Endothelial cell of umbilical vein (primary cell): Measurements from ENCODE around the gene MKKS. TPM values are rescaled to one million over a fixed set of nuclear protein-coding genes. Genes with fewer than 3 reads are reported as not detected.

ENCODE experiments used
- BruUV-seq: library from RNA; stranded (reverse); fragments of 400-500 nt; replicated peaks from 2 replicates; lab custom pipeline; 2021; lab: Mats Ljungman, UMichigan
- CTCF ChIA-PET: fragments of 300-600, 350-600 bp; sonication (Branson Sonifier 250); formaldehyde crosslinking; loops from one replicate; lab custom pipeline; 2021; ENCODE audit warnings: antibody characterized with exemption, inconsistent platforms; lab: Charles Lee
- POLR2A ChIA-PET: fragments of 300-600, 350-600 bp; sonication (Branson Sonifier 250); formaldehyde crosslinking; loops from one replicate; lab custom pipeline; 2021; ENCODE audit warnings: antibody characterized with exemption, inconsistent platforms; lab: Charles Lee
- DNase-seq: peaks from one replicate; pipeline ENCODE4 v3.0.0-alpha.2; 2011; ENCODE audit warnings: low read depth, low spot score
- FAIRE-seq: peaks from 2 replicates; lab custom pipeline; 2011; peaks lifted over from hg19 to GRCh38; lab: Jason Lieb, UNC
- H2AFZ ChIP-seq: 2 replicates; pipeline ENCODE4 v1.6.0; 2012; ENCODE audit warnings: low read depth, low read length, control low read depth, inconsistent platforms
- H3K27ac ChIP-seq: 2 replicates; pipeline ENCODE4 v1.5.1; 2011; ENCODE audit warnings: low read depth, mild to moderate bottlenecking, control low read depth, low read length, moderate library complexity; ENCODE audit not compliant: insufficient read depth
- H3K27me3 ChIP-seq, 2 experiments: 2 replicates each; pipeline versions ENCODE4 v1.6.0 to v1.6.1; 2011; ENCODE audit warnings: low read length in 2 of 2, mixed read lengths in 1 of 2; ENCODE audit not compliant: control insufficient read depth in 2 of 2, insufficient read depth in 2 of 2
- H3K36me3 ChIP-seq, 2 experiments: 2 replicates in 1 of 2; 3 replicates in 1 of 2; pipeline ENCODE4 v1.5.1; 2011; ENCODE audit warnings: low read length in 2 of 2, mild to moderate bottlenecking in 1 of 2, moderate library complexity in 1 of 2; ENCODE audit not compliant: control insufficient read depth in 2 of 2, insufficient read depth in 2 of 2; ENCODE audit errors: extremely low read depth in 1 of 2
- H3K4me1 ChIP-seq: 3 replicates; pipeline ENCODE4 v1.5.1; 2011; ENCODE audit warnings: mild to moderate bottlenecking, low read length; ENCODE audit not compliant: control insufficient read depth, insufficient read depth; ENCODE audit errors: extremely low read depth
- H3K4me2 ChIP-seq: 2 replicates; pipeline ENCODE4 v1.6.1; 2011; ENCODE audit warnings: low read length, control low read depth, mixed read lengths; ENCODE audit not compliant: insufficient read depth
- H3K4me3 ChIP-seq, 3 experiments: fragments of 200-600 bp in 1 of 3; sonication (generic), shearing (Covaris generic) in 1 of 3; replicated peaks in 1 of 3; 2 replicates each; pipeline ENCODE4 v1.5.1; 2011 to 2016; ENCODE audit warnings: control low read depth in 3 of 3, low read length in 3 of 3, mild to moderate bottlenecking in 2 of 3, inconsistent platforms in 1 of 3, low read depth in 1 of 3, moderate library complexity in 1 of 3; ENCODE audit not compliant: insufficient read depth in 1 of 3
- H3K79me2 ChIP-seq: 2 replicates; pipeline ENCODE4 v1.6.0; 2012; ENCODE audit warnings: low read length, inconsistent platforms; ENCODE audit not compliant: control insufficient read depth, insufficient read depth
- H3K9ac ChIP-seq: replicated peaks from 2 replicates; pipeline ENCODE3; 2011; ENCODE audit warnings: low read length, control low read depth; ENCODE audit not compliant: insufficient read depth; ENCODE audit errors: extremely low read depth
- H3K9me1 ChIP-seq: replicated peaks from 3 replicates; pipeline ENCODE4 v1.6.0; 2011; ENCODE audit warnings: mild to moderate bottlenecking, low read length; ENCODE audit not compliant: control insufficient read depth, insufficient read depth; ENCODE audit errors: extremely low read depth
- H3K9me3 ChIP-seq: replicated peaks from 2 replicates; pipeline ENCODE4 v1.5.1; 2012; ENCODE audit warnings: low read length, inconsistent platforms; ENCODE audit not compliant: control insufficient read depth, insufficient read depth
- H4K20me1 ChIP-seq: replicated peaks from 2 replicates; pipeline ENCODE3; 2011; ENCODE audit warnings: mild to moderate bottlenecking, low read length; ENCODE audit not compliant: control insufficient read depth, insufficient read depth; ENCODE audit errors: extremely low read depth
- CTCF ChIP-seq, 2 donors: IDR thresholded peaks; 1 replicate in 1 of 2; 2 replicates in 1 of 2; pipeline ENCODE4 v1.5.1; 2011; ENCODE audit warnings: low read length in 2 of 2, mild to moderate bottlenecking in 2 of 2, moderate library complexity in 2 of 2, control low read depth in 1 of 2, inconsistent platforms in 1 of 2, low read depth in 1 of 2; ENCODE audit not compliant: insufficient read depth in 1 of 2; ENCODE audit errors: extremely low read depth in 1 of 2
- EZH2 ChIP-seq: IDR thresholded peaks from 2 replicates; pipeline ENCODE4 v1.6.1; 2012; ENCODE audit warnings: borderline replicate concordance, low read depth, mild to moderate bottlenecking, moderate library complexity, low read length, inconsistent platforms; ENCODE audit not compliant: severe bottlenecking
- FOS ChIP-seq: IDR thresholded peaks from 2 replicates; pipeline ENCODE4 v1.6.1; 2011; ENCODE audit warnings: mild to moderate bottlenecking, low read length, moderate library complexity, borderline replicate concordance; ENCODE audit not compliant: insufficient read depth
- GATA2 ChIP-seq: IDR thresholded peaks from 2 replicates; pipeline ENCODE4 v1.7.0; 2011; ENCODE audit warnings: low read depth, mild to moderate bottlenecking, moderate library complexity, mixed read lengths, low read length; ENCODE audit not compliant: insufficient read length, insufficient read depth
- JUN ChIP-seq: IDR thresholded peaks from 2 replicates; pipeline ENCODE4 v1.6.1; 2011; ENCODE audit warnings: borderline replicate concordance, low read depth; ENCODE audit not compliant: insufficient read length, insufficient read depth
- MAX ChIP-seq: IDR thresholded peaks from 2 replicates; pipeline ENCODE4 v1.6.1; 2011; ENCODE audit not compliant: insufficient read depth, insufficient read length
- MYC ChIP-seq: IDR thresholded peaks from one replicate; pipeline ENCODE4 v1.6.1; 2011; ENCODE audit warnings: mild to moderate bottlenecking, low read depth, low read length
- POLR2A ChIP-seq: IDR thresholded peaks from 2 replicates; pipeline ENCODE4 v1.6.1; 2012; ENCODE audit warnings: low read depth, mild to moderate bottlenecking, control low read depth, low read length
- POLR2AphosphoS5 ChIP-seq: IDR thresholded peaks from 2 replicates; pipeline ENCODE4 v1.6.1; 2012; ENCODE audit warnings: low read depth, mild to moderate bottlenecking, control low read depth, low read length, moderate library complexity; ENCODE audit not compliant: insufficient read depth
- dilution Hi-C: fragments of 300-500 bp; cut with MboI; formaldehyde crosslinking; loops from one replicate; pipeline ENCODE4 v1.15.0; 2019; ENCODE audit warnings: low sequenced_read_pairs; ENCODE audit not compliant: extremely low pct_ligation_motif_present
- intact Hi-C: fragments of 100-400 bp; cut with micrococcal nuclease; formaldehyde crosslinking; loops from one replicate; pipeline ENCODE4 v1.10.0; 2022
- polyA plus RNA-seq, 4 experiments: library from polyadenylated mRNA; depleted of rRNA in 3 of 4; stranded (reverse) in 3 of 4; unstranded in 1 of 4; fragments of >200 nt; gene quantifications; 2 replicates each; pipeline versions ENCODE4 v1.2.1 to v1.2.3, GENCODE V29; 2011 to 2012; ENCODE audit warnings: missing spikeins in 1 of 4
- total RNA-seq: library from RNA; stranded (reverse); gene quantifications from 2 replicates; pipeline ENCODE4 v1.2.3, GENCODE V29; 2021

MKKS gene
- total and polyA plus RNA-seq, 2 donors (not counting 3 experiments of a cell fraction or from before 2014, with no cell fraction given): 7.9 to 10.5 TPM

- BruUV-seq: no TSS peak
- CTCF ChIA-PET: interaction anchor here (1.0 to 2.4 kb wide), 2 partner anchors 67 to 87 kb away, joined by 3 to 12 read pairs; no protein-coding TSS in a partner anchor
- POLR2A ChIA-PET: no interaction called here
- H3K27me3 ChIP-seq: no peaks in the 10 kb centered on the region
- TF ChIP-seq MYC (no peak), JUN (no peak), CTCF (IDR thresholded peaks at IDR 0.05; ENCODE audit: extremely low read depth in 1 of 2, insufficient read depth in 1 of 2, low read depth in 1 of 2, low read length in 2 of 2) (peak; percentile 49 to 50), POLR2AphosphoS5 (no peak)
- dilution Hi-C loops: no loop called here
- H3K9me3 ChIP-seq: no peaks in the 10 kb centered on the region
- FAIRE-seq: no peak
- H4K20me1 ChIP-seq: no peaks in the 10 kb centered on the region
- DNase-seq: peak; percentile 90
- H3K4me1 ChIP-seq: peaks cover 40% of the 10 kb centered on the region
- no peaks in the 10 kb centered on the region for H3K36me3 ChIP-seq
- no peak overlapping the region for H2AFZ ChIP-seq
- no peak overlapping the region for H3K9ac ChIP-seq
- no peaks in the 10 kb centered on the region for H3K9me1 ChIP-seq
- intact Hi-C loops: loop anchor here (1.0 to 10.0 kb wide), 10 partner anchors 67 to 1075 kb away; no protein-coding TSS in a partner anchor
- peak overlapping the region; percentile 9 for H3K27ac ChIP-seq
- H3K4me2 ChIP-seq: no peak overlapping the region
- no peaks in the 10 kb centered on the region for H3K79me2 ChIP-seq
- H3K4me3 ChIP-seq: no peak overlapping the region
These were observed 35.6 kb upstream of the MKKS start for GRCh38 chr20:10469599-10469998.

GRCh38 chr20:10469056-10469455 lies 35.0 kb upstream of the MKKS start:
- Histone ChIP-seq H3K79me2 (no peaks in the 10 kb centered on the region), H2AFZ (no peak overlapping the region), H3K4me1 (peaks cover 40% of the 10 kb centered on the region), H3K36me3 (no peaks in the 10 kb centered on the region), H3K9ac (no peak overlapping the region), H3K9me1 (no peaks in the 10 kb centered on the region), H3K9me3 (no peaks in the 10 kb centered on the region), H3K4me2 (no peak overlapping the region), H4K20me1 (no peaks in the 10 kb centered on the region), H3K27ac (peak overlapping the region; percentile 58), H3K4me3 (no peak overlapping the region), H3K27me3 (no peaks in the 10 kb centered on the region)
- dilution Hi-C loops: no loop called here
- TF ChIP-seq FOS (no peak), CTCF (IDR thresholded peaks at IDR 0.05; ENCODE audit: extremely low read depth in 1 of 2, insufficient read depth in 1 of 2, low read depth in 1 of 2, low read length in 2 of 2) (no peak), JUN (no peak), POLR2AphosphoS5 (no peak), GATA2 (no peak), POLR2A (no peak), MAX (no peak), EZH2 (no peak), MYC (no peak)
- POLR2A ChIA-PET: interaction anchor here (0.7 kb wide), 1 partner anchor 35 kb away, joined by 3 read pairs; no protein-coding TSS in a partner anchor
- DNase-seq (no peak), FAIRE-seq (no peak)
- no TSS peak for BruUV-seq
- intact Hi-C loops: loop anchor here (1.0 to 10.0 kb wide), 10 partner anchors 67 to 1075 kb away; no protein-coding TSS in a partner anchor
- CTCF ChIA-PET: interaction anchor here (0.6 to 2.8 kb wide), 15 partner anchors 8 to 1075 kb away, joined by 3 to 40 read pairs (median 5); partner anchors contain the start of genes MKKS and SLX4IP
